ENCODE measurements around the gene REM2. TPM values are rescaled to one million over a fixed set of nuclear protein-coding genes. Genes with fewer than 3 reads are reported as not detected.
"Not testable (repeated sequence)": the region's sequence is repeated elsewhere in the genome, so short reads cannot be mapped to it uniquely, and the experiment has no call there.

The REM2 gene
- total RNA-seq, 1 experiment from 2014 or later: 1.2 TPM

GRCh38 chr14:22850944-22851764, 31.9 kb upstream of the REM2 start:
- Histone ChIP-seq H3K79me2 (ENCODE audit: insufficient read depth, low read length) (no peaks in the 10 kb centered on the region), H2BK5ac (ENCODE audit: insufficient read length, low read length) (no peak overlapping the region), H3K9ac (ENCODE audit: extremely low read depth, insufficient read length, low read length) (no peak overlapping the region), H2AFZ (ENCODE audit: low read length) (no peak overlapping the region), H3K4me2 (ENCODE audit: insufficient read depth, insufficient read length, low read length) (no peak overlapping the region), H4K91ac (ENCODE audit: insufficient read length, low read depth, low read length) (no peak overlapping the region), H3K4me1 (ENCODE audit: insufficient read depth, low read length) (peaks cover 2% of the 10 kb centered on the region; the same call in 1 of the 2 replicates), H3K9me3 (ENCODE audit: control insufficient read depth, low read depth, low read length) (no peaks in the 10 kb centered on the region), H3K23me2 (ENCODE audit: insufficient read length, low read depth, low read length, poor library complexity, severe bottlenecking) (no peaks in the 10 kb centered on the region), H4K5ac (ENCODE audit: insufficient read length, low read depth, low read length) (no peak overlapping the region), H4K20me1 (ENCODE audit: control insufficient read depth, insufficient read depth, insufficient read length) (no peaks in the 10 kb centered on the region), H3K4ac (ENCODE audit: low read depth, low read length) (no peak overlapping the region), H3K27me3 (ENCODE audit: insufficient read depth, low read length) (no peaks in the 10 kb centered on the region), H3K18ac (ENCODE audit: insufficient read length, low read depth, low read length) (no peak overlapping the region), H2BK120ac (ENCODE audit: low read depth, low read length, poor library complexity, severe bottlenecking) (no peak overlapping the region), H3K79me1 (ENCODE audit: insufficient read depth, low read depth, low read length, poor library complexity, severe bottlenecking) (no peaks in the 10 kb centered on the region), H3K56ac (ENCODE audit: insufficient read length, low read depth, low read length) (no peak overlapping the region), H3T11ph (ENCODE audit: low read length) (no peak overlapping the region), H2BK12ac (ENCODE audit: insufficient read length, low read depth, low read length) (no peak overlapping the region), H2BK15ac (ENCODE audit: low read depth, low read length) (no peak overlapping the region), H4K8ac (replicated peaks; ENCODE audit: insufficient read length, low read depth, low read length) (no peak overlapping the region), H3K14ac (ENCODE audit: insufficient read depth, low read length) (no peak overlapping the region; the same call in 1 of the 2 replicates), H2AK5ac (ENCODE audit: insufficient read length, low read length) (no peak overlapping the region), H3K23ac (ENCODE audit: insufficient read length, low read depth, low read length) (no peak overlapping the region), H3K27ac (ENCODE audit: insufficient read length, low read depth, low read length) (no peak overlapping the region), H2BK20ac (ENCODE audit: low read depth, low read length, poor library complexity, severe bottlenecking) (no peak overlapping the region)
- Mint-ChIP-seq H3K4me1 (peaks cover 21 to 27% of the 10 kb centered on the region in 2 experiments), H3K27me3 (ENCODE audit: low read depth) (no peaks in the 10 kb centered on the region; the same call in 1 of the 2 replicates), H3K27ac (no peak overlapping the region), H3K36me3 (ENCODE audit: insufficient read depth in 1 of 3, low read depth in 3 of 3) (peaks cover 3 to 6% (median 3%) of the 10 kb centered on the region in 3 experiments; a peak in 4 of 7 replicates), H3K9me3 (no peaks in the 10 kb centered on the region), H3K4me3 (no peak overlapping the region)
- DNase-seq: no peak
- no peak for TF ChIP-seq CTCF (conservative IDR thresholded peaks at IDR 0.05)
- no CpG with 5 or more reads among the region's 9 CpGs for whole genome bisulfite sequencing (ENCODE audit: extremely low coverage, insufficient read length, low lambda C conversion rate)

GRCh38 chr14:22852178-22852577, 30.8 kb upstream of the REM2 start:
- not testable (repeated sequence) for H3K4me2 ChIP-seq (ENCODE audit: insufficient read depth, insufficient read length, low read length); H2AFZ ChIP-seq (ENCODE audit: low read length); H3K23me2 ChIP-seq (ENCODE audit: insufficient read length, low read depth, low read length, poor library complexity, severe bottlenecking); H2AK5ac ChIP-seq (ENCODE audit: insufficient read length, low read length); H4K5ac ChIP-seq (ENCODE audit: insufficient read length, low read depth, low read length); H3T11ph ChIP-seq (ENCODE audit: low read length); H4K91ac ChIP-seq (ENCODE audit: insufficient read length, low read depth, low read length); H3K27ac Mint-ChIP-seq; H3K27me3 Mint-ChIP-seq (ENCODE audit: low read depth); H3K4ac ChIP-seq (ENCODE audit: low read depth, low read length); H4K20me1 ChIP-seq (ENCODE audit: control insufficient read depth, insufficient read depth, insufficient read length); H3K27me3 ChIP-seq (ENCODE audit: insufficient read depth, low read length); H3K4me3 Mint-ChIP-seq; H3K9ac ChIP-seq (ENCODE audit: extremely low read depth, insufficient read length, low read length); H3K18ac ChIP-seq (ENCODE audit: insufficient read length, low read depth, low read length); H3K9me3 ChIP-seq (ENCODE audit: control insufficient read depth, low read depth, low read length); H3K4me1 ChIP-seq (ENCODE audit: insufficient read depth, low read length); H2BK5ac ChIP-seq (ENCODE audit: insufficient read length, low read length); H3K9me3 Mint-ChIP-seq; H2BK15ac ChIP-seq (ENCODE audit: low read depth, low read length); H3K79me1 ChIP-seq (ENCODE audit: insufficient read depth, low read depth, low read length, poor library complexity, severe bottlenecking); H2BK120ac ChIP-seq (ENCODE audit: low read depth, low read length, poor library complexity, severe bottlenecking); H2BK20ac ChIP-seq (ENCODE audit: low read depth, low read length, poor library complexity, severe bottlenecking); H3K23ac ChIP-seq (ENCODE audit: insufficient read length, low read depth, low read length); H3K79me2 ChIP-seq (ENCODE audit: insufficient read depth, low read length); H3K36me3 Mint-ChIP-seq (ENCODE audit: insufficient read depth in 1 of 3, low read depth in 3 of 3); DNase-seq; H4K8ac ChIP-seq (replicated peaks; ENCODE audit: insufficient read length, low read depth, low read length); H3K14ac ChIP-seq (ENCODE audit: insufficient read depth, low read length); H2BK12ac ChIP-seq (ENCODE audit: insufficient read length, low read depth, low read length); H3K56ac ChIP-seq (ENCODE audit: insufficient read length, low read depth, low read length); H3K27ac ChIP-seq (ENCODE audit: insufficient read length, low read depth, low read length)
- peaks cover 21 to 27% of the 10 kb centered on the region in 2 experiments for H3K4me1 Mint-ChIP-seq
- WGBS (ENCODE audit: extremely low coverage, insufficient read length, low lambda C conversion rate): no CpG with 5 or more reads among the region's 12 CpGs
